HG03039 (cell line): ENCODE data around the gene MTG2.

ENCODE experiments used
- ATAC-seq: cut with Tn5 transposase; IDR thresholded peaks from one replicate; pipeline ENCODE4 v1.9.1; 2021; ENCODE audit warnings: mild to moderate bottlenecking, moderate library complexity; ENCODE audit not compliant: unreplicated experiment

The MTG2 gene

GRCh38 chr20:62246872-62247652 lies 64.2 kb downstream of the MTG2 start:
- no peak for ATAC-seq

- no peak for ATAC-seq
These were observed 66.2 kb downstream of the MTG2 start for GRCh38 chr20:62248890-62249560.

GRCh38 chr20:62252342-62252966 lies 69.6 kb downstream of the MTG2 start:
- no peak for ATAC-seq
